ENCODE data around the gene TENT5C. TPM values are rescaled to one million over a fixed set of nuclear protein-coding genes. Genes with fewer than 3 reads are reported as not detected.
A peak's percentile ranks its signal among the peaks of the same experiment; 100 is the strongest.

Gene TENT5C
- total and polyA plus RNA-seq, 9 of the 15 experiments (the other 6 are each of a cell fraction or from before 2014, with no cell fraction given), result 1.8 to 7.7 (median 4.0) TPM

- TF ChIP-seq ZFX (CRISPR knock-in tag; IDR thresholded peaks at IDR 0.05) (peak; percentile 65), TSC22D4 (tag; IDR thresholded peaks at IDR 0.05) (no peak), ZFP30 (CRISPR knock-in tag; IDR thresholded peaks at IDR 0.05; ENCODE audit: borderline replicate concordance) (no peak), ZFPM2 (CRISPR knock-in tag; IDR thresholded peaks at IDR 0.05) (no peak), ARHGAP35 (IDR thresholded peaks at IDR 0.05; ENCODE audit: partially characterized antibody) (peak; percentile 59), CGGBP1 (CRISPR knock-in tag; IDR thresholded peaks at IDR 0.05) (peak; percentile 89), DIDO1 (tag; IDR thresholded peaks at IDR 0.05; ENCODE audit: low read depth) (no peak), HDAC3 (IDR thresholded peaks at IDR 0.05; ENCODE audit: borderline replicate concordance, partially characterized antibody) (no peak), HMG20B (CRISPR knock-in tag; IDR thresholded peaks at IDR 0.05) (no peak), TFE3 (CRISPR knock-in tag; IDR thresholded peaks at IDR 0.05) (no peak), PKNOX1 (IDR thresholded peaks at IDR 0.05) (peak; percentile 71), CEBPZ (IDR thresholded peaks at IDR 0.05; ENCODE audit: borderline replicate concordance, low read depth, low read length) (no peak), ARID1B (IDR thresholded peaks at IDR 0.05) (peak; percentile 46; the same call in 1 of the 2 replicates), VEZF1 (CRISPR knock-in tag; IDR thresholded peaks at IDR 0.05) (peak; percentile 96), PML (IDR thresholded peaks at IDR 0.05; ENCODE audit: low read length) (peak; percentile 48; the same call in 1 of the 2 replicates), TCF15 (CRISPR knock-in tag; IDR thresholded peaks at IDR 0.05) (no peak), PHTF2 (CRISPR knock-in tag; IDR thresholded peaks at IDR 0.05) (no peak; the same call in 1 of the 2 replicates), EP400 (IDR thresholded peaks at IDR 0.05) (no peak; the same call in 1 of the 2 replicates), POU5F1 (IDR thresholded peaks at IDR 0.05; ENCODE audit: borderline replicate concordance, low read depth, low read length, partially characterized antibody) (no peak)
Observed at GRCh38 chr1:117605774-117606648, at the start of gene TENT5C (continued).

Data from K562 (cell line).